GM19025 (cell line): ENCODE data around the gene KATNAL2.
"Not testable (repeated sequence)": the region's sequence is repeated elsewhere in the genome, so short reads cannot be mapped to it uniquely, and the experiment has no call there.

Source experiments
- ATAC-seq: cut with Tn5 transposase; IDR thresholded peaks from one replicate; pipeline ENCODE4 v1.9.1; 2021; ENCODE audit warnings: mild to moderate bottlenecking, low read depth, moderate library complexity; ENCODE audit not compliant: unreplicated experiment

Gene KATNAL2

DNA sequence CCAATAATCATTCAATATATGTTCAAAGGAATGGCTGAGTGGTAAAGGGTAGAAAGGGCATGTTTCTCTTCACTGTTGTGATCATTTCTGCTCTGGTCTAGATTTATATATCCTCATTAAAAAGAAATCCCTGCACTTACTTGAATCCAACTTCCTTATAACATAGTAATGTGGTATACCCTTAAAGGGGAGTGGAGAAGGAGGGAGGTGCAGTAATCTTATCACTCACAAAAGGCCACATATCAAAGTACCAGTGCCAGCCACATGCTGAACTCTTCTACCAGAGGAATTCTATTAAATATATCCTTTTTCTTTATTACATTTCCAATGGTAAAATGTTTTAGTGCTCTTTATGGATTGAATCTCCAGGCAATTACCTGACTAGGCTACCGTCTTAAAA lies 3.3 kb downstream of the KATNAL2 start:
- no peak for ATAC-seq

DNA sequence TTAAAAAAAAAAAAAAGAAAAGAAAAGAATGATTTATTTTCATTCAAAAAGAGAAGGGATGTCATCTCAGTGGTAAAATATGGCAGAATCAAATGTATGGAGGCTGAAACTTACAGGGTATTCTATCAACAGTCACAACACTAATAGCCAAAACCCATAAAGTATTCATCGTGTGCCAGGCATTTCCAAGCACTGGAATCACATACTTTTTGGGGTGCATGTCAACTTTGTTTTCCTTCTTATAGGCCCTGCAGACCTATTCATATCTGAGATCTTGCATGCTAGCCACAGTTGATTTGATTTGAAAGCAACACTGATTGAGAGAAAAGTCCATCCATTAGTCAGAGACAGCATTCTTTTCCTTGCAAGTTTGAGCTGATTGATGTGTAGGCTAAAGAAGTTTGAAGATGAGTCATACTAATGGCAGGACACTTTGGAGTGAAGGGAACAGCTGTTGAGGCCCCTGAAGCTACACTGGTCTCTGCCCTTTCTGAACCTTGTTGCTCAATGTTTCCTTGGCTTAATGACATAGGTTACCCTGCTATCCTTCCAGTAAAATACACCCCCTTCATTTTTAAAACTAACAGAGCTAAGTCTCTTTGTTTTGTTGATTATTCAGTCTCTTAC lies 22.0 kb downstream of the KATNAL2 start:
- ATAC-seq = no peak

DNA sequence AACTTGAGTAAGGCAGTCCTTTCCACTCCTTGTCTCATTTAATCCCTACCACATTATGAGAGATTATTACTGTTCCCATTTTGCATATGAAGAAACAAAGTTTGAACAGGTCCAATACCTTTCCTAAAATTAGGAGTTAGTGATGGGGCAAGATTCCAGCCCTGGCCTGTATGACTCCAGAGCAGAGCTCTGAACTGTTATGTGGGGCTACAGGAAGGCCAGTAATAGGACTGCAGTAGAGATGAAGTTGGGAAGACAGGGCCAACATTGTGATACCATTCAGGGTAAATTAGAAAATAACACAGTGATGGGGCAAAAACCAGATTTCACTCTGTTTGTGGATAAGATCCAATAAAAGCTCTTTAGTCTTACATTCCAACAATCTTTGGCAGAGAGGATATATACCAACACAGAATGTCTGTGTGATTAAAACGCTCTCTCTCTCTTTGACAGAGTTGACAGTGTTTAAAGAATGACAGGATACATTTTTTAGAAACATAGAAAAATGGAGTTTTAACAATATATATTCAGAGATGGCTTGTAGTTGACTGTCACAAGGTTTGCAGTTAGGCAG lies 22.7 kb downstream of the KATNAL2 start:
- ATAC-seq = no peak

DNA sequence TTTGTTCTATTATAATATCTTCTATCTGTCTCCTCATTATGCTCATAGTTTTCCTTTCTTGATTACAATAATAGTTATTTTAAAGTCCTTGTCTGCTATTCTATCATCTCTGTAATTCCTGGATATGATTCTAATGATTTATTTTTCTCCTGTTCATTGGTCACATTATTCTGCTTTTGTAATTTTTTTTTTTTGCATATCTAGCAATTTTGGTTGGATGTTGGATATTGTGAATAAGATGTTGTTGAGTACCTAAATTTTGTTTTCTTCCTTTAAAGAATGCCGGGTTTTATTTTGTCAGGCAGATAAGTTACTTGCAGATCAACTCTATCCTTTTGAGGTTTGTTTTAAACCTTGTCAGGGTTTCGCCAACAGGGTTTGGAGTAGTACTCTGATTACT lies 25.2 kb downstream of the KATNAL2 start:
- ATAC-seq = no peak

DNA sequence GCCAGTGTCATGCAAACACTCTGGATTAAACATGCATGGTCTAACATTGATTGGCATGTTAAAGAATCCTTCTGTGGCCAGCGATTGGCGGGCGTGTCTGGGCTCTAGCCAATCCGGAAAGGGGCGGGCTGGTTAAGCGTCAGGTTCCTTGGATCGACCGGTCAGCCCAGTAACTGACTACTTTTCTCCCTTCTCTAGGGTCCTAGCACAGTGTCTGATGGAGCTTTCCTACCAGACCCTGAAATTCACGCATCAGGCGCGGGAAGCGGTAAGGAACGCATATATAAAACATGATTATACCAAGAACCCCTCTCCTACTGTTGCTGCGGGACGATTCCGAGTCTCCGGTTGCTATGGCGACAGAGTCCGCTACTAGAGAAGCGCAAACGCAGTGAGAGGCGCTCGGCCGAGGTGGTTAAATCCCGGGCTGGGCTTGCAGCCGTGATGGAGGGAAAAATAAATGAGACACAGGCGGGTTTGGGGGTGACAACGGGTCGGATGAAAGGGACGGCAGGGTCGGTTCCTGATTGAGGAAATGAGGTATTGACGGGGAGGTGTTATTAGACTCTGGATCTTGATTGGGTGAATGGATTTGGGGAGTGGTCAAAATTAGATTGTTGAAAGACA lies 29.4 kb downstream of the KATNAL2 start:
- ATAC-seq = peak; percentile 96

DNA sequence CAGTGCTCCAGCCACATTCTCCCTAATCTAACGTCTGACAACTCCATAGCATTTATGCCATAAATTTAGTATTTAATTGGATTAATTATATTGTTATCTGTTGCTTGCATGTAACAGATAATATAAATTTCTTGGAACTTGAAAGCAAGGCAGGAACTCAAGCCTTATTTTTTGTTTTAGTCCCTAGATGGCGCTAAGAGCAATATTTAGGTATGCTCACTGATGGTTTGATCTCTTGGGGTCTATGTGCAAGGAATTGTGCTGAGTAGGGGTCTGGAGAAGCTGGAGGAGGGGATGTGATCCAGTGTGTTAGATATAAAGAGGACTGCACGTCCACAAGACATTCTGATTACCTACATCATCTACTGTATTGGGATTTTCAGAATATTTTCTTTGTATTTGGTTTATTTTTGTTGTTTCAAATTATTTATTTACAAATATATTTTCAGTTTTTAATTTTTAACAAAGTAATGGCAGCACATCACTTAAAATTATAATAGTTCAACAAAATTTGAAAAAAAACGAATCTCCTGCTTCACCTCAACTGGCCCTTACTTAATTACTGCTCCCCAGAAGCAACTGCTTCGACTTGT lies 32.8 kb downstream of the KATNAL2 start:
- ATAC-seq = no peak

DNA sequence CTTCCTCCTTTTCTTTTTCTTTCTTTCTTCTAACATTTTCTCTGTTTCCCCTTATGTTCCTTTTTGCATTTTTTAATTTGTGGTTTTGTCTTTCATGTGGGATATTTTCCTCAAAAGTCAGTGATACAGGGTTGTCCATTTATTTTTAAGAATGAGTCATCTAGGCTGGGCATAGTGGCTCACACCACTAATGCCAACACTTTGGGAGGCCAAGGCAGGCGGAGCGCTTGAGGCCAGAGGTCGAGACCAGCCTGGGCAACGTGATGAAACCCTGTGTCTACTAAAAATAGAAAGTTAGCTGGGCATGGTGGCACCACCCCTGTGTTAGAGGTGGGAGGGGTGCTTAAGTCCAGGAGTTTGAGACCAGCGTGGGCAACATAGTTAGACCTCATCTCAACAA lies 35.8 kb downstream of the KATNAL2 start:
- no peak for ATAC-seq

DNA sequence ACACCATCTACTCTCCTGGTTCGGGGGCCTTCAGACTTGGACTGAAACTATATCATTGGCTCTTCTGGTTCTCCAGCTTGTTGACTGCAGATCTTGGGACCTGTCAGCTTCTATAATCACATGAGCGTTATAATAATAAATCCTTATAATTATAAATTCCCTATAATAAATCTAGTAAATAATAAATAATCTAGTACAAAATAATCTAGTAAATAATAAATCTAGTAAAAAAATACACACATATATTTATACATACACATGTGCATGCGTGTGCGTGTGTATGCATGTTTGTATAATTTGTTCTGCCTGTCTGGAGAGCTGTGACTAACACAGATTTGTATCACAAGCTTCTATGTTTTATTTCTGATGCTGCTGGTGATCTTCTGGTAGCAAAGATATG lies 40.8 kb downstream of the KATNAL2 start:
- no peak for ATAC-seq

DNA sequence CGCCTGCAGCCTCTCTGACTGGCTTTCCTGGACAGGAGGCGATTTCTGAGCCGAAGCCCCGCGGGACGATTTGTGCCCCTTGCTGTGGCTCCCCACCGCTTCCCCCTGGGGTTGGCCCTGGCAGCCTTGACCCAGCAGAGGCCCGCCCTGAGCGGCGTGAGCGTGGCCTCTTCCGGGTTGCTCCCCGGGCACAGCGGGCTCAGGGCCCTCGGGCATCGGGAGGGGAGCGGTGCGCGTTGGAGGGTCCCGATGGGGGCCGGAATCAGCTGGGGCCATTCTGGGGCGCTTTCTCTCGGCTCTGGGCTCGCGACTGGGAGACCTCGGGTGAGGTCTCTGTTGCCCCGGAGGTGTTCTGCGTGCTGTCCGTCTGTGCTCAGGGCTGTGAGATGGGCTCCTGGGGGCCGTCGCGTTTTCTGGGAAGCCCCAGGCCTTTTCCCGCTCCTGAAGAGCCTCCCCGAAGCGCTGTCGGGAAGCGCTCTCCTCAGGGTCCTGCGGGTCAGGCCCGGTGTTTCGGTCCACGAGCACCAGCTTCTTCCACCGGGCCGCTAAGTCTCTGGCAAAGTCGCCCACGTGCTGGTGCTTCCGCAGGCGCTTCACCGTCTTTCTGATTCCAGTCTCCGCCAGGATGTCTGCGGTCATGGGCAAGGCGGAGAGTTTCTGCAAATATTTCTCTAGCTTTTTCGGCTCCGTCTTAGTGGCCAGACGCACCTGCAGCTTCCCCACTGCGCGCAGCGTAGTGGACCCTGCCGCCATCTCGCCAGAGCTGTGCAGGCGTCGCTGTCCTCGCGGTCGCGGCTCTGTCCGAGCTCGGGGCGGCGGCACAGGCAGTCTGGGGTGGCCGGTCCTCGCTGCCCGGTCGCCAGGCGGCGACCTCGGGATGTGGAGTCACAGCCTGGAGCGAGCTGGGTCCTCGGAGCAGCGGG lies 46.5 kb downstream of the KATNAL2 start:
- ATAC-seq = not testable (repeated sequence)

DNA sequence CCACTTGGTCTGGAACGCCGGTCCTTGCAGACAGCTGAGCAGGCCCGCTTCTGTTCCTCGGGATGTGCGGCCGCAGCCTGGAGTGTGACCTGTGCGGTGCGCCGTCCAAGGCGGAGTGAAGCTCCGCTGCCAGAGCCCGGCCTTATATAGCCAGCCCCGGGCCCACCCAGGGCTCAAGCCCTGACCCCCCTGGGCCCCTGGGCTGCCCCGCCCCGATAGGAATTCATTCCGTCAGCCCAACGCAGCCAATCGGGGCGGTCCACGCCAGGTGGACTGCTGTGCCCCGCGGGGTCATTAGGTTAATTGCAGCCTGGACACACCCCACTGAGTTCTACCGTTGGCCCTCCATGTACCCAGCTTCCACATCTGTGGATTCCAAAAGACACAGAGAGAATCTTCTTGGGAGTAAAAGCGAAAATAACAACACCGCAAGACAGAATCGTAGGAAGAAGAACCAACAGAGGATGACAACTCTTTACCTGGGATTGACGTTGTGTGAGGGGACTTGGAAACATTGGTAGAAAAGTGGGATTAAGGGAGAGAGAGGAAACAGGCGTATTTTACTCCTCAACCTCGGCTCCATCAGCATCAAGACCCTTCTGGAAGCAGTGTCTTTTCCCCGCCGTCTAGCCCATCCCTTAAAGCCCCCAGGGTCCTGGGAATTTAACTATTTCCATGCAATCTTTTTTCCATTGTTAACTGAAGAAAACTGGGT lies 47.3 kb downstream of the KATNAL2 start:
- ATAC-seq = not testable (repeated sequence)

DNA sequence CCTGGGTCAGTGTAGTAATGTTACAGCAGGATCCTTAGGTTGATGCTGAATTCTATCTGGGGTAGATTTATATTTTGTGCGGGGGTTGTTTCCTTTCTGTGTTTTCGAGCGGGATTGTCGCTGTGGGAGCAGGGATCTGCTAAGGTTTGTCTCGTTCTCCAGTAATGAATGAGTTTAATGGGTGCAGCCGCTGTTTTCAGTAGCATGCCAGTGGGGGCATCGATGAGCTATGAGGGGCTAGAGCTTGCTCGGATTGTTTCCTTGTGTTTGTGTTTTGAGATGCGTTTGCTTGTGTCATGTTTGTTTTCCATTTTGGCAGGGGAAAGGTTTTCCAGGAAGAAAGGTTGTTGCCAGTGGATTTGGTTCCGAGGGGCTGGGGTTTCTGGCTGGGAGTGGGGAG lies 48.9 kb downstream of the KATNAL2 start:
- not testable (repeated sequence) for ATAC-seq

DNA sequence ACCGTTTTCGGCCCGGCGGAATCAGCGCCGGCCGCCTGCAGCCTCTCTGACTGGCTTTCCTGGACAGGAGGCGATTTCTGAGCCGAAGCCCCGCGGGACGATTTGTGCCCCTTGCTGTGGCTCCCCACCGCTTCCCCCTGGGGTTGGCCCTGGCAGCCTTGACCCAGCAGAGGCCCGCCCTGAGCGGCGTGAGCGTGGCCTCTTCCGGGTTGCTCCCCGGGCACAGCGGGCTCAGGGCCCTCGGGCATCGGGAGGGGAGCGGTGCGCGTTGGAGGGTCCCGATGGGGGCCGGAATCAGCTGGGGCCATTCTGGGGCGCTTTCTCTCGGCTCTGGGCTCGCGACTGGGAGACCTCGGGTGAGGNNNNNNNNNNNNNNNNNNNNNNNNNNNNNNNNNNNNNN lies 52.1 kb downstream of the KATNAL2 start:
- not testable (repeated sequence) for ATAC-seq

DNA sequence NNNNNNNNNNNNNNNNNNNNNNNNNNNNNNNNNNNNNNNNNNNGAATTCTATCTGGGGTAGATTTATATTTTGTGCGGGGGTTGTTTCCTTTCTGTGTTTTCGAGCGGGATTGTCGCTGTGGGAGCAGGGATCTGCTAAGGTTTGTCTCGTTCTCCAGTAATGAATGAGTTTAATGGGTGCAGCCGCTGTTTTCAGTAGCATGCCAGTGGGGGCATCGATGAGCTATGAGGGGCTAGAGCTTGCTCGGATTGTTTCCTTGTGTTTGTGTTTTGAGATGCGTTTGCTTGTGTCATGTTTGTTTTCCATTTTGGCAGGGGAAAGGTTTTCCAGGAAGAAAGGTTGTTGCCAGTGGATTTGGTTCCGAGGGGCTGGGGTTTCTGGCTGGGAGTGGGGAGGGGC lies 102.5 kb downstream of the KATNAL2 start:
- not testable (repeated sequence) for ATAC-seq

DNA sequence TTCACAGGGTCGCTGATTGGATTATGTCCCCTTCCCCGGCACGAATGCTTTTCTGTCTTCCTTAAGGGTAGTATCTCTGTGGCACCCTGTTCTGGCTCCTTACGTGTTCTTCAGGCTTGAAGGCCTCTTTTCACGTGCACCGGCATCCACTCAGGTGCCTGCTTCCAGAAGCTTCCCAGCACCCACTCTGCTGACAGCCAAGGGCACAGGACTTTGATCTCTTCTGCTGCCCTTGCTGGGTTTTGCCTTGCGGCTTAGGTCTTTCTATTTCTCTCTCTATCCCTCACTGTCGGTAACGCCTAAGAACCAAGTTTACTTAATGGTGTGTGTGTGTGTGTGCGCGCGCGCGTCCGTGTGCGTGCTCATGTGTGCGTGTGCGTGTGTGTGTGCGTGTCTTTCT lies 103.4 kb downstream of the KATNAL2 start:
- not testable (repeated sequence) for ATAC-seq

DNA sequence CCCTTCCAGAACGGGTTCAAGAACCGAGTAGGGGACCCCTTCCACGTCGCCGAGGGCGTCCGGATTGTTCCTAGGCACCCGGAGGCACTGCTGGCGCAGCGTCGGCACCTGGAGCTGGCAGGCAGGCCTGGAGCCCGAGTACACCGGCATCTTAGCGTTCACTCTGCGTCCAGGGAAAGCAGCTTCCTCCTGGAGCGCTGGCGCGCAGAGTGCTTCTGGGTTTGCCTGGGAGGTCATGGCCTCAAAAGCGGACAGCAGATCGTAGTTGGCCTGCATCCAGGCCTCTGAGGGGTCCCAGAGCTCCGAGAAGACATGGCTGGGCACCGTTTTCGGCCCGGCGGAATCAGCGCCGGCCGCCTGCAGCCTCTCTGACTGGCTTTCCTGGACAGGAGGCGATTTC lies 105.4 kb downstream of the KATNAL2 start:
- not testable (repeated sequence) for ATAC-seq

DNA sequence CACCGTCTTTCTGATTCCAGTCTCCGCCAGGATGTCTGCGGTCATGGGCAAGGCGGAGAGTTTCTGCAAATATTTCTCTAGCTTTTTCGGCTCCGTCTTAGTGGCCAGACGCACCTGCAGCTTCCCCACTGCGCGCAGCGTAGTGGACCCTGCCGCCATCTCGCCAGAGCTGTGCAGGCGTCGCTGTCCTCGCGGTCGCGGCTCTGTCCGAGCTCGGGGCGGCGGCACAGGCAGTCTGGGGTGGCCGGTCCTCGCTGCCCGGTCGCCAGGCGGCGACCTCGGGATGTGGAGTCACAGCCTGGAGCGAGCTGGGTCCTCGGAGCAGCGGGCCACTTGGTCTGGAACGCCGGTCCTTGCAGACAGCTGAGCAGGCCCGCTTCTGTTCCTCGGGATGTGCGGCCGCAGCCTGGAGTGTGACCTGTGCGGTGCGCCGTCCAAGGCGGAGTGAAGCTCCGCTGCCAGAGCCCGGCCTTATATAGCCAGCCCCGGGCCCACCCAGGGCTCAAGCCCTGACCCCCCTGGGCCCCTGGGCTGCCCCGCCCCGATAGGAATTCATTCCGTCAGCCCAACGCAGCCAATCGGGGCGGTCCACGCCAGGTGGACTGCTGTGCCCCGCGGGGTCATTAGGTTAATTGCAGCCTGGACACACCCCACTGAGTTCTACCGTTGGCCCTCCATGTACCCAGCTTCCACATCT lies 106.5 kb downstream of the KATNAL2 start:
- ATAC-seq = not testable (repeated sequence)

DNA sequence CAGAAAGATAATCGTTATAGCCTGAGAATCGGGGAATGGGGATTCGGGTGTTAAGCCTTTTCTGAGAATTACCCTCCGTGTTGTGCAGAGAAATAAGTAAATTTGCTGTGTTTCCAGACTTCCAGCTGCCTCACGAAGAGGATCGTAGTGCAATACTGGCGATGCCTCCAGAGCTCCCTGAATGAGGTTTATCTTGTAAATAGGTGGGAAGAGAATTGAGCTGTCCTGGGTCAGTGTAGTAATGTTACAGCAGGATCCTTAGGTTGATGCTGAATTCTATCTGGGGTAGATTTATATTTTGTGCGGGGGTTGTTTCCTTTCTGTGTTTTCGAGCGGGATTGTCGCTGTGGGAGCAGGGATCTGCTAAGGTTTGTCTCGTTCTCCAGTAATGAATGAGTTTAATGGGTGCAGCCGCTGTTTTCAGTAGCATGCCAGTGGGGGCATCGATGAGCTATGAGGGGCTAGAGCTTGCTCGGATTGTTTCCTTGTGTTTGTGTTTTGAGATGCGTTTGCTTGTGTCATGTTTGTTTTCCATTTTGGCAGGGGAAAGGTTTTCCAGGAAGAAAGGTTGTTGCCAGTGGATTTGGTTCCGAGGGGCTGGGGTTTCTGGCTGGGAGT lies 108.3 kb downstream of the KATNAL2 start:
- not testable (repeated sequence) for ATAC-seq

DNA sequence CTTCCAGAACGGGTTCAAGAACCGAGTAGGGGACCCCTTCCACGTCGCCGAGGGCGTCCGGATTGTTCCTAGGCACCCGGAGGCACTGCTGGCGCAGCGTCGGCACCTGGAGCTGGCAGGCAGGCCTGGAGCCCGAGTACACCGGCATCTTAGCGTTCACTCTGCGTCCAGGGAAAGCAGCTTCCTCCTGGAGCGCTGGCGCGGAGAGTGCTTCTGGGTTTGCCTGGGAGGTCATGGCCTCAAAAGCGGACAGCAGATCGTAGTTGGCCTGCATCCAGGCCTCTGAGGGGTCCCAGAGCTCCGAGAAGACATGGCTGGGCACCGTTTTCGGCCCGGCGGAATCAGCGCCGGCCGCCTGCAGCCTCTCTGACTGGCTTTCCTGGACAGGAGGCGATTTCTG lies 111.3 kb downstream of the KATNAL2 start:
- ATAC-seq = not testable (repeated sequence)
